B cell (primary cell): Measurements from ENCODE around the gene UQCR10. TPM values are rescaled to one million over a fixed set of nuclear protein-coding genes. Genes with fewer than 3 reads are reported as not detected.

Source experiments
- ATAC-seq: fragments of 200-7000 bp; cut with Tn5 transposase; one replicate; pipeline ENCODE4 v1.10.0; 2021; ENCODE audit warnings: low read depth, mild to moderate bottlenecking, moderate number of reproducible peaks, moderate library complexity
- CTCF ChIA-PET: fragments of 350-600 bp; sonication (Branson Sonifier 250); formaldehyde crosslinking; loops from one replicate; lab custom pipeline; 2021; ENCODE audit warnings: antibody characterized with exemption, inconsistent platforms; lab: Charles Lee
- POLR2A ChIA-PET: fragments of 350-600 bp; sonication (Branson Sonifier 250); formaldehyde crosslinking; loops from one replicate; lab custom pipeline; 2021; ENCODE audit warnings: antibody characterized with exemption; lab: Charles Lee
- DNase-seq: peaks from one replicate; pipeline ENCODE4 v3.0.0; 2013
- H2AFZ ChIP-seq: 2 replicates; pipeline ENCODE4 v1.6.1; 2012; ENCODE audit warnings: mild to moderate bottlenecking, low read depth, low read length; ENCODE audit not compliant: insufficient read depth, poor library complexity, severe bottlenecking
- H3K27ac ChIP-seq, 2 donors: 1 replicate in 1 of 2; 2 replicates in 1 of 2; pipeline ENCODE4 v1.5.1; 2012 to 2013; ENCODE audit warnings: low read length in 2 of 2, mild to moderate bottlenecking in 2 of 2, moderate library complexity in 1 of 2
- H3K27me3 ChIP-seq, 4 experiments: fragments of 200-600 bp in 1 of 4; sonication (generic) in 1 of 4; replicated peaks in 1 of 4; 1 replicate in 2 of 4; 2 replicates in 2 of 4; pipeline versions ENCODE4 v1.6.1 to v1.7.0; 2013 to 2016; ENCODE audit warnings: low read length in 3 of 4, mild to moderate bottlenecking in 2 of 4, mixed read lengths in 1 of 4, moderate library complexity in 1 of 4; ENCODE audit not compliant: insufficient read depth in 4 of 4, control insufficient read depth in 3 of 4; ENCODE audit errors: control extremely low read depth in 1 of 4
- H3K36me3 ChIP-seq, 2 experiments: replicated peaks in 1 of 2; 1 replicate in 1 of 2; 2 replicates in 1 of 2; pipeline versions ENCODE4 v1.6.1 to v1.7.1; 2013; ENCODE audit warnings: low read length in 1 of 2; ENCODE audit not compliant: insufficient read depth in 2 of 2, control insufficient read depth in 1 of 2; ENCODE audit errors: control extremely low read depth in 1 of 2, extremely low read depth in 1 of 2
- H3K4me1 ChIP-seq, 2 donors: fragments of 200-600 bp in 1 of 2; sonication (generic) in 1 of 2; 1 replicate in 1 of 2; 2 replicates in 1 of 2; pipeline versions ENCODE4 v1.5.1 to v1.6.1; 2013 to 2017; ENCODE audit warnings: low read length in 2 of 2; ENCODE audit not compliant: control insufficient read depth in 2 of 2, insufficient read depth in 2 of 2
- H3K4me2 ChIP-seq: replicated peaks from 2 replicates; pipeline ENCODE3; 2012; ENCODE audit warnings: mild to moderate bottlenecking, low read depth, low read length; ENCODE audit not compliant: poor library complexity, severe bottlenecking
- H3K4me3 ChIP-seq, 5 experiments: fragments of 200-600 bp in 1 of 5; sonication (generic) in 1 of 5; 1 replicate in 3 of 5; 2 replicates in 2 of 5; pipeline versions ENCODE4 v1.5.1 to v1.7.0; 2011 to 2016; ENCODE audit warnings: low read length in 4 of 5, mild to moderate bottlenecking in 4 of 5, low read depth in 2 of 5, control low read depth in 1 of 5, moderate library complexity in 1 of 5; ENCODE audit not compliant: insufficient read depth in 1 of 5; ENCODE audit errors: control extremely low read depth in 1 of 5, extremely low read depth in 1 of 5
- H3K79me2 ChIP-seq: fragments of 200-600 bp; sonication (generic); one replicate; pipeline ENCODE4 v1.6.0; 2016; ENCODE audit warnings: low read length; ENCODE audit not compliant: control insufficient read depth, insufficient read depth
- H3K9ac ChIP-seq: fragments of 200-600 bp; sonication (generic); 2 replicates; pipeline ENCODE4 v1.6.1; 2017; ENCODE audit warnings: mild to moderate bottlenecking, low read length, moderate library complexity
- H3K9me3 ChIP-seq, 3 donors: one replicate each; pipeline versions ENCODE4 v1.6.1 to v1.7.1; 2013; ENCODE audit warnings: low read length in 2 of 3; ENCODE audit not compliant: control insufficient read depth in 2 of 3, insufficient read depth in 1 of 3; ENCODE audit errors: control extremely low read depth in 1 of 3
- H4K20me1 ChIP-seq: 2 replicates; pipeline ENCODE4 v1.6.0; 2012; ENCODE audit warnings: mild to moderate bottlenecking, low read length; ENCODE audit not compliant: insufficient read depth, control insufficient read depth, poor library complexity, severe bottlenecking
- H3K27ac Mint-ChIP-seq: one replicate; pipeline ENCODE4 v1.8.0; 2021; ENCODE audit warnings: mixed read lengths
- H3K27me3 Mint-ChIP-seq: one replicate; pipeline ENCODE4 v1.8.0; 2021; ENCODE audit warnings: mixed read lengths
- H3K4me1 Mint-ChIP-seq: one replicate; pipeline ENCODE4 v1.8.0; 2021; ENCODE audit warnings: mixed read lengths
- H3K4me3 Mint-ChIP-seq: one replicate; pipeline ENCODE4 v1.8.0; 2021; ENCODE audit warnings: mixed read lengths
- H3K9me3 Mint-ChIP-seq: one replicate; pipeline ENCODE4 v1.8.0; 2022; ENCODE audit warnings: mixed read lengths; ENCODE audit not compliant: insufficient read depth
- EZH2 ChIP-seq: IDR thresholded peaks from 2 replicates; pipeline ENCODE4 v1.6.1; 2012; ENCODE audit warnings: borderline replicate concordance, low read depth, mild to moderate bottlenecking, moderate library complexity, low read length; ENCODE audit not compliant: insufficient read depth, poor library complexity, severe bottlenecking
- WGBS: methylation state at CpG from one replicate; pipeline ENCODE4 v1.1.5; 2013; ENCODE audit warnings: missing lambda C conversion rate; ENCODE audit not compliant: insufficient coverage; 5-methylcytosine and 5-hydroxymethylcytosine counted together
- intact Hi-C: fragments of 100-400 bp; cut with micrococcal nuclease; formaldehyde crosslinking; loops from one replicate; pipeline ENCODE4 v1.10.0; 2022
- polyA plus RNA-seq: library from polyadenylated mRNA; depleted of rRNA; stranded (reverse); fragments of >200 nt; gene quantifications from 2 replicates; pipeline ENCODE4 v1.2.3, GENCODE V29; 2012
- total RNA-seq, 2 donors: library from RNA; stranded (reverse); fragments of 120-200 nt in 1 of 2; gene quantifications; 1 replicate in 1 of 2; 2 replicates in 1 of 2; pipeline versions ENCODE4 v1.2.3 to v1.2.4, GENCODE V29; 2013 to 2022
- TF ChIP-seq, protein P1 (sequence below): fragments of 200-600 bp; IDR thresholded peaks from one replicate; pipeline ENCODE4 v1.8.0; 2022; ENCODE audit warnings: antibody characterized with exemption, mild to moderate bottlenecking

The UQCR10 gene
- total and polyA plus RNA-seq, 2 donors (not counting 1 experiment from before 2014, with no cell fraction given), result 41.0 to 67.6 TPM

DNA sequence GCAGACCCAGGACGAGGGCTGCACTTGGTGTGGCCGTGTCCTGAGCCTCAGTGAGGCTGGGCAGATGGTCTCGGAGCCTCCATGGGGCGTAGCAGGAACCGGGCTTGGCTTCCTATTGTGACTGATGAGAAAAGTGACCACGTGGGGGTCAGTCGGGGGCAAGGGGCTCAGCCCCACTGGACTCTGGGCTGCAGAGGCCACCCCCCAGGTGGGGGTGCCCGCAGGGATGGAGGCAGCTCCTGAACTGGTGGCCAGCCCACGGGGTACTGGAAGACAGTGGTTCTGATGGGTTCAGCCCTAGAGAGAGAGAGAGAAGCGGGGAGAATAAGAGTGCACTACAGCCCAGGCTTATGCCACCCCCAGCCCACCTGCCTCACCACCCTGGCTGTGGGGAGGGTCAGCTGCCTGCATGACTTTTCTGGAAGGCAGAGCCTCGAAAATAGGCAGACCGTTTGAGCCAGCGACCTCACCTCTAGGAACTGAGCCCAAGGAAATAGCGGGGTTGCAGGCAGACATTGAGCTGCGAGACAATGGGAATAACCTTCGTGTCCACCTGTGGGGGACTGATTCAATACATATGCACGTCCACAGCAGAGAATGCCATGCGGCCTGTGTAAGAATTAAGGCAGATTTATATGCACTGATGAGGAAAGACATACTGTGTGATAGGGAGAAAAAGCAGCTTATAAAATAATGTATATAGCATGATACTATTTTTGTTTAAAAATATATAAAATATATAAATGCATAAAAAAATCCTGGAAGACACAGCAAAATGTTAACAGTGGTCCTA is 35.9 kb upstream of the UQCR10 start:
- intact Hi-C loops, result no loop called here
- Histone ChIP-seq H4K20me1 (no peaks in the 10 kb centered on the region), H2AFZ (no peak overlapping the region), H3K9me3 (no peaks in the 10 kb centered on the region), H3K79me2 (no peaks in the 10 kb centered on the region), H3K27me3 (peaks cover 0 to 3% (median 0%) of the 10 kb centered on the region in 4 experiments), H3K36me3 (peaks cover 0 to 3% of the 10 kb centered on the region in 2 experiments), H3K4me1 (no peaks in the 10 kb centered on the region), H3K4me2 (no peak overlapping the region), H3K4me3 (no peak overlapping the region), H3K27ac (no peak overlapping the region), H3K9ac (no peak overlapping the region)
- ChIA-PET CTCF (no interaction called here), POLR2A (no interaction called here)
- no peaks in the 10 kb centered on the region for H3K27me3 Mint-ChIP-seq
- H3K4me3 Mint-ChIP-seq, result no peak overlapping the region
- DNase-seq (no peak), ATAC-seq (no peak)
- WGBS, result 89% methylated on average over 15 of the region's 18 CpGs
- H3K9me3 Mint-ChIP-seq, result no peaks in the 10 kb centered on the region
- no peaks in the 10 kb centered on the region for H3K4me1 Mint-ChIP-seq
- TF ChIP-seq, protein P1, sequence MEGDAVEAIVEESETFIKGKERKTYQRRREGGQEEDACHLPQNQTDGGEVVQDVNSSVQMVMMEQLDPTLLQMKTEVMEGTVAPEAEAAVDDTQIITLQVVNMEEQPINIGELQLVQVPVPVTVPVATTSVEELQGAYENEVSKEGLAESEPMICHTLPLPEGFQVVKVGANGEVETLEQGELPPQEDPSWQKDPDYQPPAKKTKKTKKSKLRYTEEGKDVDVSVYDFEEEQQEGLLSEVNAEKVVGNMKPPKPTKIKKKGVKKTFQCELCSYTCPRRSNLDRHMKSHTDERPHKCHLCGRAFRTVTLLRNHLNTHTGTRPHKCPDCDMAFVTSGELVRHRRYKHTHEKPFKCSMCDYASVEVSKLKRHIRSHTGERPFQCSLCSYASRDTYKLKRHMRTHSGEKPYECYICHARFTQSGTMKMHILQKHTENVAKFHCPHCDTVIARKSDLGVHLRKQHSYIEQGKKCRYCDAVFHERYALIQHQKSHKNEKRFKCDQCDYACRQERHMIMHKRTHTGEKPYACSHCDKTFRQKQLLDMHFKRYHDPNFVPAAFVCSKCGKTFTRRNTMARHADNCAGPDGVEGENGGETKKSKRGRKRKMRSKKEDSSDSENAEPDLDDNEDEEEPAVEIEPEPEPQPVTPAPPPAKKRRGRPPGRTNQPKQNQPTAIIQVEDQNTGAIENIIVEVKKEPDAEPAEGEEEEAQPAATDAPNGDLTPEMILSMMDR, result no peak
- no peak for TF ChIP-seq EZH2
- no peak overlapping the region for H3K27ac Mint-ChIP-seq

DNA sequence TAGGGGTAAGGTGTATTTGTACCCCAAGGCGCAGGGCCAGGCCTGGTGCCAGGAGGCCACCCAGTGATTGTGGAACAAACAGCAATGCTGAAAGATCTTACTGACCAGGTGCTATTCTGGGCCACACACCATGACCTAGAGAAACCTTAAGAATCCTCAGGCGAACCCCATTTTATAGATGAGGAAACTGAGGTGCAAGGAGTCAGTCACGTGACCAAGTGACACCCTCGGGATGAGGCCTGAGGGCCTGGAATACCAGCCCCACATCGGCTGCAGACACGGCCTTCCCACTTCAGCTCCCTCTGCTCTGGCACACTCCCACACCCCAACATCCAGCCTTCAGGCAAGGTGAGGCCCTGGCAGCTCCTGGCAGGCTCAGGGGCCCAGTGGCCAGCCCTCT is 34.3 kb upstream of the UQCR10 start:
- ChIA-PET CTCF (no interaction called here), POLR2A (no interaction called here)
- peaks cover 0 to 3% of the 10 kb centered on the region in 2 experiments for H3K36me3 ChIP-seq
- no peak overlapping the region for H3K4me2 ChIP-seq
- ATAC-seq (no peak), DNase-seq (no peak)
- H3K27me3 Mint-ChIP-seq, result no peaks in the 10 kb centered on the region
- H3K79me2 ChIP-seq, result no peaks in the 10 kb centered on the region
- H3K27ac Mint-ChIP-seq, result no peak overlapping the region
- 92% methylated on average over 5 of the region's 6 CpGs for WGBS
- intact Hi-C loops, result no loop called here
- no peaks in the 10 kb centered on the region for H3K4me1 ChIP-seq
- no peak overlapping the region for H3K4me3 Mint-ChIP-seq
- H3K27me3 ChIP-seq, result no peaks in the 10 kb centered on the region
- TF ChIP-seq EZH2, result no peak
- TF ChIP-seq, protein P1, result no peak
- H4K20me1 ChIP-seq, result no peaks in the 10 kb centered on the region
- H3K27ac ChIP-seq, result no peak overlapping the region
- H2AFZ ChIP-seq, result no peak overlapping the region
- no peaks in the 10 kb centered on the region for H3K9me3 ChIP-seq
- no peaks in the 10 kb centered on the region for H3K9me3 Mint-ChIP-seq
- no peak overlapping the region for H3K4me3 ChIP-seq
- H3K4me1 Mint-ChIP-seq, result no peaks in the 10 kb centered on the region
- no peak overlapping the region for H3K9ac ChIP-seq
